ENCODE measurements around the gene FLNC. TPM values are rescaled to one million over a fixed set of nuclear protein-coding genes. Genes with fewer than 3 reads are reported as not detected.

FLNC gene
- total RNA-seq, 1 experiment from 2014 or later, result 33.3 TPM

DNA sequence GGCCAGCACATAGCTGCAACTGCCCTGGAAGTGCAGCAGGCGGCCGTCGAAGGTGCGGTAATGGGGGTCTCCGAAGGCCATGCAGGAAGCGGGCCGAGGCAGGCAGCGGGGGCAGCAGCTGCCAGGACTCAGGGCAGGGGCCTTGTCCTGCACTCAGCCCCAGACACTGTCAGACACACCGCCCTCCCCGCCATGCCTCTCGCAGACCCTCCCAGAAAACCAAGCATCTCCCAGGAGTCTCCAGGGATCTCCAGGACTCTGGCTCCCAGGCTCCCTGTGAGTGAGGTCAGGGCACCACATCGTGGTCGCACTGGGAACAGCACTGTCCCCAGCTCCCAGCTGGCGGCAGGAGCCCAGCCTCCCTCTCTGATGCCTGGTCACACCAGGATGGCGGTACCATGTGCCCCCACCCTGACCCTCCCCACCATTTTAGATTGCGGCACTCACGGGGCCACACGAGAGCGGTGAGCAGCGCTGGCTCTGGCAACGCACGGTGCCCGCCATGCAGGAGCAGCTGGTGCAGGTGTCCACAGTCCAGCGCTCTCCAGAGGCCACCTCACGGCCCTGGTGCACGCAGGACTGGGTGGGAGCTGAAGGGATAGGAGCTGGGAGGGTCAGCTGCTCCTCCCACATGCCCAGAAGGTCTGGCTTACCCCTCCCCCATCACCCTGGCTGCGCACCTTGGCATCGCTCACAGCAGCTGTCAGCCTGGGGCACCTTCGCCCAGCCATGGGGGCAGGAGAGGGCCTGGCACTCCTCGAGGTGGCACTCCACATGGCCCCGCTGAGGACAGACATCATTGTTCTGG lies 49.9 kb downstream of the FLNC start:
- peak; percentile 36 for DNase-seq (ENCODE audit: low spot score)

DNA sequence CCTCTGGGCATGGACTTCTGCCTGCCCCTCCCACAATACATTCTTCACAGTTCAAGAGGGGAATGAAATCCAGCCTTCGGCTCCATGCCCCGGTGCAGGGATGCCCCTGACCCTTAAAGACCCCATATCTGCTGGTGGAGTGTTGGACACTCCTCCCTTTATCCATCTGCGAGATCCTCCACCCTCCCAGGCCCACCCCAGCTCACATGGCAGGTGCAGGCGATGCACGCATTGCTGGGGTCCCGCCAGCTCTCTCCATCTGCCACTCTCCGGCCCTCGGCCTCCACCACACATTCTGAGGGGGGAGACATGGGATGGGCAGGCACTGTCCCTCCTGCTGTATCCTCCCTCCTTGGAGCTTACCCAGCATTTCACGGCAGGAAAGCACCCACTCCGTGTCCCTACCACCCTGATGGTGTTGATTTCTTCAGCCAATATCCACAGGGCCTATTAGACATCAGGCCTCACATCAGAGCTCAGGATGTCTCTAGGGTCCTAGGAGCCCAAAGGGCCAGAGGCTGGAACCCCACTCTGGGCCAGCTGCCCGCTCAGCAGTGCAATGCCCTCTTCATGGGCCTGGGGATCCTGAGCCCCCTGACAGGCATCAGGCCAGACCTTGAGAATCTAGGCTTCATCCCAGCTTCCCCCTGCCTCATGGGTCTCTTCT lies 50.7 kb downstream of the FLNC start:
- no peak for DNase-seq (ENCODE audit: low spot score)

DNA sequence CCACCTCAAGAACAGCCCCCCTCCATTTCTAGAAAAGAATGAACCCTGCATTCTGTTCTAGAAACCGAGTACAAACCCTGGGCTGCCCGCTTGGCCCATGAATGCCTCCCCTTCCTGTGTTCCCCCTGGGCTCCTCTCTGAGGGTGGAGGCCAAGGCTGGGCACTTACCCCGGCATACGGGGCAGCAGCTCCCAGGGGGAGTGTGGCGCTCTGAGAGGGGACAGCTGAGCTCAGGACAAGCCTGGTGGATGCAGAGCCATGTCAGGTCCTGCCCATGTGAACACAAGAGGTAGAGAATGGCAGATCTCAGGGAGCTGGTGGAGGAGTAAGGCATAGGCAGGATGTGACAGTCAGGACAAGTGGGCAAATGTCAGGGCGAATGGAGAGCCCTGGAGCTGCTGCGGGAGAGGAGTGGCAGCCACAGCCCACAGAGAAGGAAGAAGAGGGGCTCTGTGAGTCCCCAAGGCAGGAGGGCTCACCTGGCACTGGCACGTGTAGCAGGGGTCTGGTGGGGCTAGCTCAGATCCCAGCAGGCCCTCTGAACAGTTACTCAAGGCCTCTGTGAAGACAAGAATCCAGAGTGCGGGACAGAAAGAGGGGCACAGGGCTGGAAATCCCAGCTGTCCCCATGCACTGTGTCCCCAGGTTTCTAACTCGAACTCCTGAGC lies 51.4 kb downstream of the FLNC start:
- no peak for DNase-seq (ENCODE audit: low spot score)

DNA sequence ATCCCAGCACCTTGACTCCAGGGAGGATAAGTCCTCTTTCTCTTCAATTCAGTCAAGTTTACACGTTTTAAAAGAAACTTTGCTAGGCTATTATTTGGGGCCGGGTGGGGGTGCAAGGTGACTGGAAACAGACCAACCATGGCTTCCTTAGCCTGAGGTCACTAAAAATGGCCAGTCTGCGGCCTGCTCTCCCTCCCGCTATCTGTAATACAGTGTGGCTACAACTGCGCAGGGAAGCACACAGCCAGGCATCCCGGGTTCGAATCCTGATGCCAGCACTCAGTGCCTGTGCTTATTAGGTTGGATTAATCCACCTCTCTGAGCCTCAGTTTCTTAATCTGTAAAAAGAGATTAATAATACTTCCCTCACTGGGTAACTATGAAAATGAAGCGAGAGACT lies 51.9 kb downstream of the FLNC start:
- no peak for DNase-seq (ENCODE audit: low spot score)

GRCh38 chr7:128883622-128884448 lies 53.6 kb downstream of the FLNC start:
- DNase-seq (ENCODE audit: low spot score), result peak; percentile 30

GRCh38 chr7:128884561-128885369 lies 54.6 kb downstream of the FLNC start:
- DNase-seq (ENCODE audit: low spot score), result no peak

DNA sequence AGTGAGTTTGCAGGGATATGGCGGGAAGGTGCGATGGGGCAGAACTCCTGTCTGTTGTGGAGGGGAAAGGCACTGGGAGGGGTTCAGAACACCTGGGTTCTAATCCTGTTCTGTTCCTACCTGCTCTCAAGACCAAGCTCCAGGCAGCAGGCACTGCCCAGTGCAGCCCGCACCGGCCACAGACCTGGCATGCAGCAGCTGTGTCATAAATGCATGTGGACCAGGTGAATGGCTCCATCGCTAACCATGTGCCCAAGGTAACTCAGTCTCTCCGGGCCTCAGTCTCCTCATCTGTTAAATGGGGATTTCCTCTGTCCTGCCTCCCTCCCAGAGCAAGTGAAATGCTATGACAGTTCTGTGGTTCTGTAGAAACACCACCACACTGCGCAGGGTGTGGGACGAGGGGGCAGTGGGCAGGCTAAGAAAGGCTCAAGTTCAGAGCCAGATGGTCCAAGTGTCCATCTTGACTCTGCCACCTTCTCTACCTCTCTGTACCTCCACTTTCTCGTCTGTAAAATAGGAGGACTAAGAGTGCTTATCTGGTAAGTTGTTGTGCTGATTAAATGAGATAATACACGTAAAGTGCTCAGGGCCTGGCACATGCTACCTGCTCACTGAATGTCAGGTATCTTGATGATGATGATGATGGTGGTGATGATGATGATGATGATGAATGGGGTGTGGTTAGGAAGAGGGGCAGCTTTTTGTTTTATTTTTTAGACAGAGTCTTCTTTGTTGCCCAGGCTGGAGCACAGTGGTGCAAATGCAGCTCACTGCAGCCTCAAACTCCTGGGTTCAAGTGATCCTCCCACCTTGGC lies 55.4 kb downstream of the FLNC start:
- DNase-seq (ENCODE audit: low spot score), result no peak

DNA sequence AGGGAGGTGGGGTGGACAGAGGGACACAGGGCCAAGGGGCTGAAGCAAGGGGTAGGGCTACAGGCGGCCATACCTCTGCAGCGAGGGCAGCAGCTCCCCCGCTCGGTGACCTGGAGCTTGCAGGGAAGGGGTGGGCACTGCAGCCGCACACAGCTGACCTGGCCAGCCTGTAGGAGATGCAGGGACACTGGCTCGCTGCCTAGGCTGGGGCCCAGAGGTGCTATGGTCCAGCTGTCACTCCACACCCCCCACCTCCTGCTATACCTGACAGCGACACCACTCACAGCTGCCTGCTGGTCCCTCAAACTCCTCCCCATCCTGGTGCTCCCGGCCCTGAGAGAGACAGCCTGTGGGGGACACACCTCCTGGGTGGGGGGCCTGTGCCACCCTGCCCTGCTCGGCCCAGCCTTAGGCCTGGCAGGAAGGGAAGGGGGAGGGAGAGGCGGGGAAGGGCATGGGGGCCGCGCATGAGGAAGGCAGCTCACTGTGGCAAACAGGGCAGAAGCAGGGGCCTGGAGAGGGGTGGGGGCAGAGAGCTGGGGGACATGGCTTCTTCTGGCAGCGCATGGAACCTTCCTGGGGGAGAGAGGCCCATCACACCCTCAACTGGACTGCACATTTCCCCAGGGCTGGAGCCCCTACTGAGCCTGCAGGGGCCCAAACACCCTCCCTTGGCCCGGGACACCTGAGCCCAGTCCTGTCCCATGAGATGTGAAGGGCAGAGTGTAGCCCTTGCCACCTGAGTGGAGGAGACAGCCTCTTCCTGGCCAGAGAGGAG lies 56.4 kb downstream of the FLNC start:
- DNase-seq (ENCODE audit: low spot score), result no peak

GRCh38 chr7:128887169-128888038 lies 57.2 kb downstream of the FLNC start:
- DNase-seq (ENCODE audit: low spot score), result no peak

- DNase-seq (ENCODE audit: low spot score), result no peak
Measured at GRCh38 chr7:128888039-128888755, 58.0 kb downstream of the FLNC start.

DNA sequence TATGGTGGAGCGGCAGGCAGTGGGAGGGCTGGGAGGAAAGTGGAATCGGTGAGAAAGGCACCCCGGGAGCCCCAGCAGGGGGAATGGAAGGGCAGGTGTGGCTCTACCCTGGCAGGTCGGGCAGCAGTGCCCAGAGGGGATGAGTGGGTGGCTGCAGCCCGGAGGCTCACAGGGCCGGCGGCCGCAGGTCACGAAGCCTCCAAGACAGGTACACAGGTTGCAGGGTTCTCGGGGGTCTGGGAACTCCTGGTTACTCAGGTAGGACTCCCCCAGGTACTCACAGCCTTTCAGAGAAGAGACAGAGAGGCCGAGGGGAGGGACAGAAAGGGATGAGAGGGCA lies 58.5 kb downstream of the FLNC start:
- no peak for DNase-seq (ENCODE audit: low spot score)

- no peak for DNase-seq (ENCODE audit: low spot score)
Measured at GRCh38 chr7:128889121-128889520, 58.9 kb downstream of the FLNC start.

GRCh38 chr7:128890306-128891109 lies 60.3 kb downstream of the FLNC start:
- DNase-seq (ENCODE audit: low spot score), result no peak

DNA sequence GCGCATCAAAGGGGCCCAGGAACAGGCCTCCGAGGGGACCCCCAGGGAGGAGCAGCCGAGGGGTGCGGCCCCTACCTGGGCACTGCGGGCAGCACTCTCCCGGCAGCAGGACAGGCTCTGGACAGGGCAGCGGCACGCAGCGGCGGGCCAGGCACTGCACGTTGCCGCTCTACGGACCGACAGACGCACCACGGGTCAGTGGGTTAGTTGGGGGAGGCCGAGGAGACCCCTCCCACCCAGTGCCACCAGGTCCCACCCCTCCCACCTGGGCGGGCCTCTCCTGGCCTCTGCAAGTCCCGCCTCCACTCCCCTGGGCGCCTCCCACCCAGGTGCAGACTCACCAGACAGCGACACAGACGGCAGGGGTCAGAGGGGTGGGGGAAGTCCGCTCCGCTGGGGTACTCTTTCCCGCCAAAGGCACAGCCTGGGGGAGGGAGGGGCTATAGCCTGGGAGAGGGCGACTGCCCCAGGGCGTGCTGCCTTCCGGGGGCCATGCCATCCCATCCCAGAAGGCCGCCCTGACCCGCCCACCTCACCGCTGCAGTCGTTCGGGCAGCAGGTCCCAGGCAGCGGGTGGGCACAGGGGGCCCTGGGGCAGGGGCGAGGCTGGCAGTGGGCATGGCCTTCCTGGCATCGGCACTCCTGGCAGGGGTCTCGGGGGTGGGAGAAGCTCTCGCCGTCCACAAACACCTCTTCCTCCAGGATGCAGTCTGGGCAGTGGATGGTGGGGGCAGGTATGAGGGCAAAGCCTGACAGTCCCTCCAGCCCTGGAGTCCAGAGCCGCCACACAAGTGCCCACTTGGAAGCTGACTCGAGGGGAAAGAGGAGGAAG lies 61.1 kb downstream of the FLNC start:
- no peak for DNase-seq (ENCODE audit: low spot score)

GRCh38 chr7:128891942-128892269 lies 61.7 kb downstream of the FLNC start:
- no peak for DNase-seq (ENCODE audit: low spot score)

All from A172 (cell line).